GM12878 (cell line): ENCODE measurements around the gene SPRR2A. TPM values are rescaled to one million over a fixed set of nuclear protein-coding genes. Genes with fewer than 3 reads are reported as not detected.

Experiments used
- ATAC-seq: fragments of 200-7000 bp; cut with Tn5 transposase; 3 replicates; pipeline ENCODE4 v1.9.1; 2020; ENCODE audit warnings: mild to moderate bottlenecking, moderate library complexity
- BruUV-seq: library from RNA; stranded (reverse); fragments of 400-500 nt; replicated peaks from 2 replicates; lab custom pipeline; 2021; lab: Mats Ljungman, UMichigan
- CTCF ChIA-PET: fragments of 300-600 bp; sonication (Branson Sonifier 250); formaldehyde crosslinking; extraction: SDS; loops from one replicate; lab custom pipeline; 2021; ENCODE audit warnings: inconsistent platforms; lab: Yijun Ruan, JAX
- POLR2A ChIA-PET: fragments of 350-600 bp; formaldehyde crosslinking; extraction: SDS; loops from one replicate; lab custom pipeline; 2021; ENCODE audit warnings: inconsistent platforms; lab: Charles Lee
- RAD21 ChIA-PET: fragments of 300-600 bp; sonication (Branson Sonifier 250); formaldehyde crosslinking; loops from one replicate; lab custom pipeline; 2023; ENCODE audit warnings: antibody characterized with exemption; ENCODE audit not compliant: unreplicated experiment; lab: Charles Lee
- SMC1A ChIA-PET: fragments of 300-600 bp; sonication (Branson Sonifier 250); formaldehyde crosslinking; loops from one replicate; lab custom pipeline; 2023; ENCODE audit not compliant: unreplicated experiment, uncharacterized antibody; lab: Charles Lee
- DNase-seq: peaks from one replicate; pipeline ENCODE4 v3.0.0-alpha.2; 2011; ENCODE audit warnings: low read depth, low spot score
- FAIRE-seq: peaks from 3 replicates; lab custom pipeline; 2011; peaks lifted over from hg19 to GRCh38; lab: Jason Lieb, UNC
- H2AFZ ChIP-seq: 2 replicates; pipeline ENCODE4 v1.6.0; 2011; ENCODE audit warnings: low read depth, low read length, control low read depth; ENCODE audit not compliant: control insufficient read depth
- H3K27ac ChIP-seq: 2 replicates; pipeline ENCODE4 v1.5.1; 2011; ENCODE audit warnings: control low read depth; ENCODE audit not compliant: control insufficient read depth, insufficient read depth
- H3K27me3 ChIP-seq, 2 experiments: replicated peaks in 1 of 2; 2 replicates each; pipeline versions ENCODE4 v1.6.0 to v1.6.1; 2011; ENCODE audit warnings: low read length in 1 of 2; ENCODE audit not compliant: control insufficient read depth in 2 of 2, insufficient read depth in 2 of 2
- H3K36me3 ChIP-seq, 2 experiments: 2 replicates each; pipeline ENCODE4 v1.5.1; 2011; ENCODE audit warnings: low read length in 1 of 2; ENCODE audit not compliant: control insufficient read depth in 2 of 2, insufficient read depth in 2 of 2
- H3K4me1 ChIP-seq: 2 replicates; pipeline ENCODE4 v1.6.1; 2011; ENCODE audit warnings: mild to moderate bottlenecking, low read length, moderate library complexity, mixed read lengths; ENCODE audit not compliant: control insufficient read depth, insufficient read depth
- H3K4me2 ChIP-seq: 2 replicates; pipeline ENCODE4 v1.6.0; 2011; ENCODE audit warnings: control low read depth; ENCODE audit not compliant: control insufficient read depth, insufficient read depth
- H3K4me3 ChIP-seq: fragments of 200-600 bp; sonication (generic); 2 replicates; pipeline ENCODE4 v1.5.1; 2016
- H3K79me2 ChIP-seq: 2 replicates; pipeline ENCODE4 v1.6.0; 2011; ENCODE audit warnings: low read length; ENCODE audit not compliant: control insufficient read depth, insufficient read depth
- H3K9ac ChIP-seq: 2 replicates; pipeline ENCODE4 v1.8.0; 2011; ENCODE audit warnings: low read length, control low read depth, mixed read lengths; ENCODE audit not compliant: control insufficient read depth, insufficient read depth
- H3K9me3 ChIP-seq: replicated peaks from 3 replicates; pipeline ENCODE4 v1.5.1; 2011; ENCODE audit warnings: mild to moderate bottlenecking, low read length; ENCODE audit not compliant: control insufficient read depth, insufficient read depth
- H4K20me1 ChIP-seq: 2 replicates; pipeline ENCODE4 v1.6.0; 2011; ENCODE audit not compliant: control insufficient read depth, insufficient read depth
- BCL11A ChIP-seq: IDR thresholded peaks from 2 replicates; pipeline ENCODE4 v1.6.1; 2011; ENCODE audit warnings: low read depth, low read length
- CREM ChIP-seq: IDR thresholded peaks from 2 replicates; pipeline ENCODE4 v1.6.1; 2014; ENCODE audit warnings: antibody characterized with exemption, low read depth
- E2F8 ChIP-seq: fragments of 450-650 bp; IDR thresholded peaks from 2 replicates; pipeline ENCODE4 v1.6.1; 2018; ENCODE audit warnings: mild to moderate bottlenecking, low read depth, moderate library complexity; ENCODE audit not compliant: partially characterized antibody
- FOXM1 ChIP-seq: IDR thresholded peaks from 2 replicates; pipeline ENCODE4 v1.6.1; 2012; ENCODE audit warnings: low read depth, mild to moderate bottlenecking, inconsistent platforms, low read length, moderate library complexity
- GATAD2B ChIP-seq: fragments of 450-650 bp; conservative IDR thresholded peaks from 2 replicates; pipeline ENCODE4 v1.6.1; 2017; ENCODE audit warnings: low read depth, mild to moderate bottlenecking, moderate library complexity
- NBN ChIP-seq: fragments of 450-650 bp; IDR thresholded peaks from 2 replicates; pipeline ENCODE4 v1.6.1; 2016
- NR2C1 ChIP-seq: fragments of 450-650 bp; IDR thresholded peaks from 2 replicates; pipeline ENCODE4 v1.6.1; 2017; ENCODE audit warnings: antibody characterized with exemption, mild to moderate bottlenecking, moderate library complexity
- PML ChIP-seq: IDR thresholded peaks from 2 replicates; pipeline ENCODE4 v1.6.1; 2012; ENCODE audit warnings: low read length, inconsistent platforms
- POLR2AphosphoS2 ChIP-seq: IDR thresholded peaks from 2 replicates; pipeline ENCODE4 v1.6.1; 2011; ENCODE audit warnings: low read depth, mild to moderate bottlenecking, low read length, improper control_type of control experiment, moderate library complexity
- RB1 ChIP-seq: fragments of 450-650 bp; formaldehyde crosslinking; IDR thresholded peaks from 2 replicates; pipeline ENCODE4 v1.6.1; 2017; ENCODE audit warnings: mild to moderate bottlenecking, borderline replicate concordance
- SIN3A ChIP-seq: IDR thresholded peaks from 2 replicates; pipeline ENCODE4 v1.6.1; 2012; ENCODE audit warnings: low read depth, low read length, improper control_type of control experiment
- TARDBP ChIP-seq: IDR thresholded peaks from 2 replicates; pipeline ENCODE4 v1.6.1; 2016; ENCODE audit warnings: borderline replicate concordance
- WGBS: methylation state at CpG from one replicate; pipeline ENCODE4 v1.1.6; 2016; ENCODE audit warnings: low lambda C conversion rate; ENCODE audit not compliant: insufficient replicate concordance, insufficient coverage; ENCODE audit errors: missing lambda C conversion rate; 5-methylcytosine and 5-hydroxymethylcytosine counted together
- in situ Hi-C: fragments of 300-500 bp; cut with MboI; formaldehyde crosslinking; loops from 9 replicates; pipeline ENCODE4 v1.14.3; 2018; ENCODE audit warnings: mixed read lengths
- intact Hi-C: fragments of 100-400 bp; cut with micrococcal nuclease; formaldehyde crosslinking; loops from one replicate; pipeline ENCODE4 v1.14.2; 2022; ENCODE audit not compliant: unreplicated experiment
- polyA plus RNA-seq, 11 experiments: library from polyadenylated mRNA; depleted of rRNA in 4 of 11; unstranded in 6 of 11; stranded (reverse) in 5 of 11; fragments of >200 nt; fragmentation: Nextera tagmentation in 4 of 11; fragmentation: Illumina TruSeq in 1 of 11; extraction: Ambion mirVana in 4 of 11; extraction: Trizol in 1 of 11; gene quantifications; 1 replicate in 1 of 11; 2 replicates in 10 of 11; pipeline versions ENCODE4 v1.2.1 to v1.2.3, GENCODE V29; 2011 to 2016; ENCODE audit warnings: inconsistent platforms in 2 of 11, missing spikeins in 2 of 11, low read depth in 1 of 11
- total RNA-seq, 4 experiments: library from RNA; depleted of rRNA in 3 of 4; stranded (reverse); fragments of >200 nt in 3 of 4; fragmentation: Illumina TruSeq in 1 of 4; extraction: Trizol in 1 of 4; gene quantifications; 2 replicates each; pipeline versions ENCODE4 v1.2.1 to v1.2.3, GENCODE V29; 2013 to 2021
- TF ChIP-seq, protein P1 (sequence below): fragments of 450-650 bp; IDR thresholded peaks from 2 replicates; pipeline ENCODE4 v1.6.1; 2017; ENCODE audit warnings: mild to moderate bottlenecking, moderate library complexity

The SPRR2A gene
- total and polyA plus RNA-seq, 10 of the 15 experiments (the other 5 are each of a cell fraction or from before 2014, with no cell fraction given) = not detected

GRCh38 chr1:153028766-153029165, 28.5 kb downstream of the SPRR2A start (continued):
- TF ChIP-seq, protein P1, sequence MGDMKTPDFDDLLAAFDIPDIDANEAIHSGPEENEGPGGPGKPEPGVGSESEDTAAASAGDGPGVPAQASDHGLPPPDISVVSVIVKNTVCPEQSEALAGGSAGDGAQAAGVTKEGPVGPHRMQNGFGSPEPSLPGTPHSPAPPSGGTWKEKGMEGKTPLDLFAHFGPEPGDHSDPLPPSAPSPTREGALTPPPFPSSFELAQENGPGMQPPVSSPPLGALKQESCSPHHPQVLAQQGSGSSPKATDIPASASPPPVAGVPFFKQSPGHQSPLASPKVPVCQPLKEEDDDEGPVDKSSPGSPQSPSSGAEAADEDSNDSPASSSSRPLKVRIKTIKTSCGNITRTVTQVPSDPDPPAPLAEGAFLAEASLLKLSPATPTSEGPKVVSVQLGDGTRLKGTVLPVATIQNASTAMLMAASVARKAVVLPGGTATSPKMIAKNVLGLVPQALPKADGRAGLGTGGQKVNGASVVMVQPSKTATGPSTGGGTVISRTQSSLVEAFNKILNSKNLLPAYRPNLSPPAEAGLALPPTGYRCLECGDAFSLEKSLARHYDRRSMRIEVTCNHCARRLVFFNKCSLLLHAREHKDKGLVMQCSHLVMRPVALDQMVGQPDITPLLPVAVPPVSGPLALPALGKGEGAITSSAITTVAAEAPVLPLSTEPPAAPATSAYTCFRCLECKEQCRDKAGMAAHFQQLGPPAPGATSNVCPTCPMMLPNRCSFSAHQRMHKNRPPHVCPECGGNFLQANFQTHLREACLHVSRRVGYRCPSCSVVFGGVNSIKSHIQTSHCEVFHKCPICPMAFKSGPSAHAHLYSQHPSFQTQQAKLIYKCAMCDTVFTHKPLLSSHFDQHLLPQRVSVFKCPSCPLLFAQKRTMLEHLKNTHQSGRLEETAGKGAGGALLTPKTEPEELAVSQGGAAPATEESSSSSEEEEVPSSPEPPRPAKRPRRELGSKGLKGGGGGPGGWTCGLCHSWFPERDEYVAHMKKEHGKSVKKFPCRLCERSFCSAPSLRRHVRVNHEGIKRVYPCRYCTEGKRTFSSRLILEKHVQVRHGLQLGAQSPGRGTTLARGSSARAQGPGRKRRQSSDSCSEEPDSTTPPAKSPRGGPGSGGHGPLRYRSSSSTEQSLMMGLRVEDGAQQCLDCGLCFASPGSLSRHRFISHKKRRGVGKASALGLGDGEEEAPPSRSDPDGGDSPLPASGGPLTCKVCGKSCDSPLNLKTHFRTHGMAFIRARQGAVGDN = no peak
- no peak for TF ChIP-seq RB1

DNA sequence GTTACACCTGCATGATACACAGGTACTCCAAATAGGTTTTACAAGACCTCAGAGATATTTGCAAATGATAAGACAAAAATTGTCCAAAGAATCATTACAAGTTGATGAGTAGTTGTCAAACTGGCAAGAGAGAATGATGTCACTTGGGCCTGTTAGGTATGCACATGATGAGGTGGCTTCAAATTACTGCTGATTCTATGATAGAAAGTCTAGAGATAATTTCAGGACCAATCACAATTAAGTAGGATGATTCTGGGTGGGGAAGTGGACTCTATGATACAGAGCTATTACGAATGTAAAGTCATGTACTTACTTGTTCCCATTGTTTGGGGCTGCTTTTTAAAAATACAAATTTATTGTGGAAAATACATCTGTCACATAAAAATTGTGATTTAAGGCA, 31.5 kb downstream of the SPRR2A start:
- ChIA-PET SMC1A (no interaction called here), RAD21 (no interaction called here), POLR2A (no interaction called here), CTCF (no interaction called here)
- H3K27me3 ChIP-seq = no peaks in the 10 kb centered on the region
- no peak for DNase-seq
- no peak overlapping the region for H3K9ac ChIP-seq
- H4K20me1 ChIP-seq = no peaks in the 10 kb centered on the region
- H3K4me3 ChIP-seq = no peak overlapping the region
- no peaks in the 10 kb centered on the region for H3K79me2 ChIP-seq
- no peak overlapping the region for H3K27ac ChIP-seq
- H3K4me2 ChIP-seq = no peak overlapping the region
- H3K36me3 ChIP-seq = no peaks in the 10 kb centered on the region
- intact Hi-C loops (no loop called here), in situ Hi-C loops (no loop called here)
- H2AFZ ChIP-seq = no peak overlapping the region
- H3K9me3 ChIP-seq = no peaks in the 10 kb centered on the region
- no TSS peak for BruUV-seq
- WGBS = 0% methylated on average over 1 of the region's 1 CpG
- no peak for FAIRE-seq
- H3K4me1 ChIP-seq = no peaks in the 10 kb centered on the region
- ATAC-seq = no peak
- TF ChIP-seq GATAD2B (no peak), PML (no peak), POLR2AphosphoS2 (no peak), RB1 (no peak), TARDBP (no peak), NBN (no peak), BCL11A (no peak), E2F8 (no peak), SIN3A (no peak), NR2C1 (no peak), FOXM1 (no peak), CREM (no peak)
